GM12801 (cell line): ENCODE measurements around the gene SMPX.

Experiments used
- TF ChIP-seq, protein P1 (sequence below): IDR thresholded peaks from one replicate; pipeline ENCODE4 v1.5.1; 2011; ENCODE audit warnings: control low read depth; ENCODE audit not compliant: insufficient read length; ENCODE audit errors: extremely low read depth

SMPX gene

DNA sequence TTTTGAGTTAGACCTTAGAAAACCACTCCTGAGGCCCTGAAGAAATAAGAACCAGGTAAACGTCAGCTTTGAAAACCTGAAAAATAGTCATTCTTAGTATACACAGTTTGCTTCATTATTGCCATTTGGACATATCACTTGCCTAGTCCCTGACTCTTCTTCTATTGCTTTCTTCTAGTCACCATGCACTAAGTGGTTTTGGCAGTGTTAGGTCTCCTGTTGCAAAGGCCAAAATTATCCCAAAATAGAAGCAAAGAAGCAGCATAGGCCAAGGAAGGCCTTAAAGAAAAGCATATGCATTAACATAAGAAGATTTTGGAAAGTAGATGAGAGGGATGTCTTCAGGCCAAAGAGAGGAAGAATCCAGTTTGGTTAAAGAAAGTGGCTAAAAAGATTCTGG is 24.1 kb upstream of the SMPX start:
- TF ChIP-seq, protein P1, sequence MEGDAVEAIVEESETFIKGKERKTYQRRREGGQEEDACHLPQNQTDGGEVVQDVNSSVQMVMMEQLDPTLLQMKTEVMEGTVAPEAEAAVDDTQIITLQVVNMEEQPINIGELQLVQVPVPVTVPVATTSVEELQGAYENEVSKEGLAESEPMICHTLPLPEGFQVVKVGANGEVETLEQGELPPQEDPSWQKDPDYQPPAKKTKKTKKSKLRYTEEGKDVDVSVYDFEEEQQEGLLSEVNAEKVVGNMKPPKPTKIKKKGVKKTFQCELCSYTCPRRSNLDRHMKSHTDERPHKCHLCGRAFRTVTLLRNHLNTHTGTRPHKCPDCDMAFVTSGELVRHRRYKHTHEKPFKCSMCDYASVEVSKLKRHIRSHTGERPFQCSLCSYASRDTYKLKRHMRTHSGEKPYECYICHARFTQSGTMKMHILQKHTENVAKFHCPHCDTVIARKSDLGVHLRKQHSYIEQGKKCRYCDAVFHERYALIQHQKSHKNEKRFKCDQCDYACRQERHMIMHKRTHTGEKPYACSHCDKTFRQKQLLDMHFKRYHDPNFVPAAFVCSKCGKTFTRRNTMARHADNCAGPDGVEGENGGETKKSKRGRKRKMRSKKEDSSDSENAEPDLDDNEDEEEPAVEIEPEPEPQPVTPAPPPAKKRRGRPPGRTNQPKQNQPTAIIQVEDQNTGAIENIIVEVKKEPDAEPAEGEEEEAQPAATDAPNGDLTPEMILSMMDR: no peak

GRCh38 chrX:21781525-21781924 is 23.6 kb upstream of the SMPX start:
- TF ChIP-seq, protein P1: no peak

DNA sequence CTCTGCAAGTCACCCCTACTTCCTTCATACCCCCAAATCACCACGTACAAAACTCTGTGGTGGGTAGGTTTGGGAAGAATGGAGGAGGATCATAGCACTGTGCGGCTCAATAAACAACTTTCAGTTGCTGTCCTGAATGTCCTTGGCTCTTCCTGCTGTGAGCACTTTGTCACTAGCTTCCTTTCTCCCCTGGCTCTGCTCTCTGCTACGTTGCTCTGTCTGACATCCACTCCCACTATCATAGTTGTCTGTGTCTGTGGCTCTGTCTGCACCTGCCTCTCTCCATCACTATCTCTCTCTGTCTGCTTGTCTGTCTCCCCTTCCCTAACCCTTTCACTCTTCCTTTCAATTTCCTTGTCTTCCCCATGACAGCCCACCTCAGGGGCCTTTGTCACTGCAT is 21.2 kb upstream of the SMPX start:
- TF ChIP-seq, protein P1: no peak

- TF ChIP-seq, protein P1: no peak
These were observed 20.3 kb upstream of the SMPX start for GRCh38 chrX:21778236-21778635.

DNA sequence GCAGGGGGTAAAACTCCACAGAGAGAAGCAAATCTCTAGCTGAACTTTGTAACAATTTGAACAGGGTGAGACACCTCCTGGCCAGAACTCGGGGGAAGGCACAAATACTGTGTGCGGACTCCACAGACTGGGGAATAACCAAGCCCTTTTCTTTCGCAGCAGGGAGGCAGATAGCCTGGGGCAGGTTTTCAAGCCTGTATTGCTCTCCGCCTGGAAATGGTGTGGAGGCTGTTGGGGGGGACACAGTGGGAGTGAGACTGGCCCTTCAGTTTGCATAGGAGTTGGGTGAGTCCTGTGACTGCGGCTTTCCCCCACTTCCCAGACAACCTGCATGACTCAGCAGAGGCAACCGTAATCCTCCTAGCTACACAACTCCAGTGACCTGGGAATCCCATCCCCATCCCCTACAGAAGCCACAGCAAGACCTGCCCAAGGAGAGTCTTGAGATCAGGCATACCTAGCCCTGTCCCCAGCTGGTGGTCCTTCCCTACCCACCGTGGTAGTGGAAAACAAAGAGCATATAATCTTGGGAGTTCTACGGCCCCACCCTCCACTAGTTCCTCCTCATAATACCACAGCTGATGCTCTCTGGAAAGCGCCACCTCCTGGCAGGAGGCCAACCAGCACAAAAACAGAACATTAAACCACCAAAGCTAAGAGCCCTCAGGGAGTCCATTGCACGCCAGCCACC is 12.9 kb upstream of the SMPX start:
- TF ChIP-seq, protein P1: no peak

- TF ChIP-seq, protein P1: no peak
These were observed 8.2 kb upstream of the SMPX start for GRCh38 chrX:21766101-21766500.

GRCh38 chrX:21764008-21764407 is 6.1 kb upstream of the SMPX start:
- TF ChIP-seq, protein P1: no peak

DNA sequence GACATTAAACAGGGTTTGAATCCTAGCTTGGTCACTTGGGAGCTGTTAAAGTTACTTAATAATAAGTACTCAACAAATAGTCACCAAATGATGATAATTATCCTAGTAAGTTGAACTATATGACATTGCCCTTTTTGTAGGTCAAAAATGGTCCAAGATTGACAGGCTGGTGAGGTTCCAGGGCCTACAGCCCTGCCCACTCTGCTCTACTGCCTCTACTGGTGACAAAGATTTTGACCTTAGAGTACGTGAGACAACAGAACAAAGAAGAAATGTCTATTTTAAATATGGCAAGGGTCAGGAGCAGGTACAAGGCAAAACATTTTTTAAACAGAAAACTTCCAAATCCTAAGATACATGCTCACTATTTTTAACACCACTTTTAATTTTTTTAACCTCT is 572 bp upstream of the SMPX start:
- TF ChIP-seq, protein P1: no peak
